H7 (cell line): ENCODE measurements around the gene GOLGA8K. TPM values are rescaled to one million over a fixed set of nuclear protein-coding genes. Genes with fewer than 3 reads are reported as not detected.

Source experiments
- total RNA-seq: library from RNA; depleted of rRNA; stranded (reverse); fragments of >200 nt; shearing (Covaris generic); gene quantifications from 2 replicates; pipeline ENCODE4 v1.2.3, GENCODE V29; 2014; rRNA removed

The GOLGA8K gene
- total RNA-seq, 1 experiment from 2014 or later, result 0.59 TPM

Other genes starting within 250 kb of the GOLGA8K start
- 0.10 and 0.15 TPM in 2 replicates for gene GOLGA8O, start 52.3 kb upstream of the GOLGA8K start, total RNA-seq
- gene GOLGA8N, start 190.2 kb upstream of the GOLGA8K start, total RNA-seq, result 0.80 and 0.81 TPM in 2 replicates
- gene ARHGAP11A, start 212.2 kb upstream of the GOLGA8K start, total RNA-seq, result 40.9 and 53.1 TPM in 2 replicates
- gene SCG5, start 238.4 kb upstream of the GOLGA8K start, total RNA-seq, result 6.0 and 21.2 TPM in 2 replicates